Liver (tissue), 3 donors: ENCODE data around the gene ZNF429.

Experiments used
- EGR1 ChIP-seq, 2 donors: IDR thresholded peaks; 2 replicates each; pipeline ENCODE4 v1.6.1; 2016 to 2018; ENCODE audit warnings: antibody characterized with exemption in 2 of 2, low read depth in 2 of 2
- FOXA1 ChIP-seq: IDR thresholded peaks from 2 replicates; pipeline ENCODE4 v1.6.1; 2016; ENCODE audit warnings: antibody characterized with exemption
- FOXA2 ChIP-seq: IDR thresholded peaks from 2 replicates; pipeline ENCODE4 v1.6.1; 2016; ENCODE audit warnings: antibody characterized with exemption
- GABPA ChIP-seq, 2 donors: IDR thresholded peaks in 1 of 2; conservative IDR thresholded peaks in 1 of 2; 2 replicates each; pipeline ENCODE4 v1.6.1; 2016; ENCODE audit warnings: antibody characterized with exemption in 2 of 2, mild to moderate bottlenecking in 1 of 2, moderate library complexity in 1 of 2
- HNF4A ChIP-seq, 2 donors: conservative IDR thresholded peaks; 2 replicates each; pipeline ENCODE4 v1.6.1; 2016; ENCODE audit warnings: antibody characterized with exemption in 2 of 2, mild to moderate bottlenecking in 2 of 2
- RAD21 ChIP-seq, 2 donors: IDR thresholded peaks; 2 replicates each; pipeline ENCODE4 v1.6.1; 2016; ENCODE audit warnings: antibody characterized with exemption in 2 of 2, mild to moderate bottlenecking in 2 of 2
- SP1 ChIP-seq: IDR thresholded peaks from 2 replicates; pipeline ENCODE4 v1.6.1; 2018; ENCODE audit warnings: antibody characterized with exemption, mild to moderate bottlenecking
- TAF1 ChIP-seq: conservative IDR thresholded peaks from 2 replicates; pipeline ENCODE4 v1.6.1; 2016; ENCODE audit warnings: antibody characterized with exemption, mild to moderate bottlenecking
- YY1 ChIP-seq: IDR thresholded peaks from 2 replicates; pipeline ENCODE4 v1.6.1; 2016; ENCODE audit warnings: antibody characterized with exemption, mild to moderate bottlenecking
- TF ChIP-seq, protein P1 (sequence below): fragments of 150-350 bp; IDR thresholded peaks from 2 replicates; pipeline ENCODE4 v1.5.1; 2017; ENCODE audit warnings: improper control_type of control experiment, low read depth, low read length; ENCODE audit not compliant: missing input control
- TF ChIP-seq, protein P2 (sequence below): IDR thresholded peaks from 2 replicates; pipeline ENCODE4 v1.6.1; 2016; ENCODE audit warnings: antibody characterized with exemption
- TF ChIP-seq, protein P3 (sequence below): IDR thresholded peaks from 2 replicates; pipeline ENCODE4 v1.6.1; 2016; ENCODE audit warnings: antibody characterized with exemption, mild to moderate bottlenecking
- TF ChIP-seq, protein P4 (sequence below): IDR thresholded peaks from 2 replicates; pipeline ENCODE4 v1.6.1; 2016; ENCODE audit warnings: antibody characterized with exemption
- donor health status: healthy.
- donor health status: healthy.

DNA sequence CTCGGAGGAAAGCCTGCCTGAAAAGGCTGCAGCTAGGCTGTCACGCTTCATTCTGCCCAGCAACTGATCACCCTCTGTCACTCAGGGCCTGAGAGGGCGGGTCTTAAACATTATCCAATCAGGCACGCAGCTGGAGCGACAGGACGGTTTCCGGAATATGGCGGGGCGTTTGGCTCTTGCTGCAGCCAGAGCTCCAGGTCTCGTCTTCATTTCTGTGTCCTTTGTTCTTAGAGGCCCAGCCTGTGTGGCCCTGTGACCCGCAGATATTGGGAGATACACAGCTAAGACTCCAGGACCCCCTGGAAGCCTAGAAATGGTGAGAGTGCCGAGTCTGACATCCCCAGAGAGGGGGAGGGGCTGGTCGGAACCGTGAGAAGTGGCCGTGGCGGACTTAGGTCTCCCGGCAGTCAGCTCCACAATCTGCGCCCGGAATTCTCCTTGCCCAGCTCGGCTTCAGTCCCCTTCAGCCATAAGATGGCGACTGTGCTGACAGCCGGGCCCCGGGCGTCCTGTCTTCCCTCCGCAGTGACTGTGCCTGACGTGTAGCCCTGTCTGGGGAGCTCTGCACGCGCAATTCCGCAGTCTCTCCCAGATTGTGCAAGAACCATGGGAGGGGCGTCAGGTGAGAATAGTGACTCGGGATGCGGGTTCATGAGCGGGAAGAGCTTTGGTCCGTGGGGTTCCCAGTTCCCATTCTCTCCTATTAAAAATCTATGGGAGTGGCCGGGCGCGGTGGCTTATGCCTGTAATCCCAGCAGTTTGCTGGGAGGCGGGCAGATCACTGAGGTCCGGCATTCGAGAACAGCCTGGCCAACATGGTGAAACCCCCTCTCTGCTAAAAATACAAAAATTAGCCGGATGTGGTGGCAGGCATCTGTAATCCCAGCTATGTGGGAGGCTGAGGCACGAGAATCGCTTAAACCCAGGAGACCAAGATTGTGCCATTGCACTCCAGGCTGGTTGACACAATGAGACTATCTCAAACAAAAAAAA lies at the start of gene ZNF429:
- TF ChIP-seq, protein P1, sequence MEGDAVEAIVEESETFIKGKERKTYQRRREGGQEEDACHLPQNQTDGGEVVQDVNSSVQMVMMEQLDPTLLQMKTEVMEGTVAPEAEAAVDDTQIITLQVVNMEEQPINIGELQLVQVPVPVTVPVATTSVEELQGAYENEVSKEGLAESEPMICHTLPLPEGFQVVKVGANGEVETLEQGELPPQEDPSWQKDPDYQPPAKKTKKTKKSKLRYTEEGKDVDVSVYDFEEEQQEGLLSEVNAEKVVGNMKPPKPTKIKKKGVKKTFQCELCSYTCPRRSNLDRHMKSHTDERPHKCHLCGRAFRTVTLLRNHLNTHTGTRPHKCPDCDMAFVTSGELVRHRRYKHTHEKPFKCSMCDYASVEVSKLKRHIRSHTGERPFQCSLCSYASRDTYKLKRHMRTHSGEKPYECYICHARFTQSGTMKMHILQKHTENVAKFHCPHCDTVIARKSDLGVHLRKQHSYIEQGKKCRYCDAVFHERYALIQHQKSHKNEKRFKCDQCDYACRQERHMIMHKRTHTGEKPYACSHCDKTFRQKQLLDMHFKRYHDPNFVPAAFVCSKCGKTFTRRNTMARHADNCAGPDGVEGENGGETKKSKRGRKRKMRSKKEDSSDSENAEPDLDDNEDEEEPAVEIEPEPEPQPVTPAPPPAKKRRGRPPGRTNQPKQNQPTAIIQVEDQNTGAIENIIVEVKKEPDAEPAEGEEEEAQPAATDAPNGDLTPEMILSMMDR: no peak
- TF ChIP-seq, protein P2, sequence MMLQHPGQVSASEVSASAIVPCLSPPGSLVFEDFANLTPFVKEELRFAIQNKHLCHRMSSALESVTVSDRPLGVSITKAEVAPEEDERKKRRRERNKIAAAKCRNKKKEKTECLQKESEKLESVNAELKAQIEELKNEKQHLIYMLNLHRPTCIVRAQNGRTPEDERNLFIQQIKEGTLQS: no peak
- TF ChIP-seq SP1: peak; percentile 31
- TF ChIP-seq GABPA (IDR thresholded peaks at IDR 0.05 in 1 of 2, conservative IDR thresholded peaks at IDR 0.05 in 1 of 2): peak; percentile 28 to 77
- peak; percentile 90 for TF ChIP-seq TAF1
- no peak for TF ChIP-seq EGR1 (IDR thresholded peaks at IDR 0.05; ENCODE audit: low read depth in 2 of 2)
- TF ChIP-seq, protein P3, sequence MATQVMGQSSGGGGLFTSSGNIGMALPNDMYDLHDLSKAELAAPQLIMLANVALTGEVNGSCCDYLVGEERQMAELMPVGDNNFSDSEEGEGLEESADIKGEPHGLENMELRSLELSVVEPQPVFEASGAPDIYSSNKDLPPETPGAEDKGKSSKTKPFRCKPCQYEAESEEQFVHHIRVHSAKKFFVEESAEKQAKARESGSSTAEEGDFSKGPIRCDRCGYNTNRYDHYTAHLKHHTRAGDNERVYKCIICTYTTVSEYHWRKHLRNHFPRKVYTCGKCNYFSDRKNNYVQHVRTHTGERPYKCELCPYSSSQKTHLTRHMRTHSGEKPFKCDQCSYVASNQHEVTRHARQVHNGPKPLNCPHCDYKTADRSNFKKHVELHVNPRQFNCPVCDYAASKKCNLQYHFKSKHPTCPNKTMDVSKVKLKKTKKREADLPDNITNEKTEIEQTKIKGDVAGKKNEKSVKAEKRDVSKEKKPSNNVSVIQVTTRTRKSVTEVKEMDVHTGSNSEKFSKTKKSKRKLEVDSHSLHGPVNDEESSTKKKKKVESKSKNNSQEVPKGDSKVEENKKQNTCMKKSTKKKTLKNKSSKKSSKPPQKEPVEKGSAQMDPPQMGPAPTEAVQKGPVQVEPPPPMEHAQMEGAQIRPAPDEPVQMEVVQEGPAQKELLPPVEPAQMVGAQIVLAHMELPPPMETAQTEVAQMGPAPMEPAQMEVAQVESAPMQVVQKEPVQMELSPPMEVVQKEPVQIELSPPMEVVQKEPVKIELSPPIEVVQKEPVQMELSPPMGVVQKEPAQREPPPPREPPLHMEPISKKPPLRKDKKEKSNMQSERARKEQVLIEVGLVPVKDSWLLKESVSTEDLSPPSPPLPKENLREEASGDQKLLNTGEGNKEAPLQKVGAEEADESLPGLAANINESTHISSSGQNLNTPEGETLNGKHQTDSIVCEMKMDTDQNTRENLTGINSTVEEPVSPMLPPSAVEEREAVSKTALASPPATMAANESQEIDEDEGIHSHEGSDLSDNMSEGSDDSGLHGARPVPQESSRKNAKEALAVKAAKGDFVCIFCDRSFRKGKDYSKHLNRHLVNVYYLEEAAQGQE: no peak
- peak; percentile 15 to 18 for TF ChIP-seq HNF4A (conservative IDR thresholded peaks at IDR 0.05)
- TF ChIP-seq RAD21 (IDR thresholded peaks at IDR 0.05): peak in 1 of 2 donors; percentile 38
- TF ChIP-seq YY1: peak; percentile 97
- no peak for TF ChIP-seq FOXA1
- TF ChIP-seq FOXA2: no peak
- TF ChIP-seq, protein P4, sequence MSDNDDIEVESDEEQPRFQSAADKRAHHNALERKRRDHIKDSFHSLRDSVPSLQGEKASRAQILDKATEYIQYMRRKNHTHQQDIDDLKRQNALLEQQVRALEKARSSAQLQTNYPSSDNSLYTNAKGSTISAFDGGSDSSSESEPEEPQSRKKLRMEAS: peak; percentile 40
